HG02973 (cell line): ENCODE results near the gene HIPK4.
A peak's percentile ranks its signal among the peaks of the same experiment; 100 is the strongest.
"Not testable (repeated sequence)": the region's sequence is repeated elsewhere in the genome, so short reads cannot be mapped to it uniquely, and the experiment has no call there.

Experiments used
- ATAC-seq: cut with Tn5 transposase; IDR thresholded peaks from one replicate; pipeline ENCODE4 v1.9.1; 2021; ENCODE audit warnings: moderate library complexity; ENCODE audit not compliant: unreplicated experiment

Gene HIPK4

GRCh38 chr19:40390084-40390742 is at the start of gene HIPK4:
TSS of gene HIPK4 (minus strand) at chr19:40390181. CDS start at chr19:40389902, 279 bp downstream.
- no peak for ATAC-seq

DNA sequence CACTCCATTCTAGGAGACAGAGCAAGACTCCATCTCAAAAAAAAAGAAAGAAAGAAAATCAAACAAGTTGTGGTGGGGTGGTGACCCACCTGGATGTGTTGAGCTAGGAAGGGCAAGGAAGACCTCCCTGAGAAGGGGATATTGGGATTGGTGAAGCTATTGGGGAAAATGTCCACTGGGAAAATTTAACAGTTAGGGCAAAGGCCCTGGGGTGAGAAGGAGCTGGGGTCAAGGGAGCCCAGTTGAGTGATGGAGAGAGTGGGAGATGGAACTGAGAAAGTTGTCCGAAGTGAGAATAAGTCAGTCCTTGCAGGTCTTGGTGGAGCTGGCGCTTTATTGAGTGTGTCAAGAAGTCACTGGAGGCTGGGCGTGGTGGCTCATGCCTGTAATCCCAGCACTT is 48.3 kb upstream of the HIPK4 start:
- ATAC-seq, result no peak

GRCh38 chr19:40433391-40434216 is 43.6 kb upstream of the HIPK4 start:
- no peak for ATAC-seq

DNA sequence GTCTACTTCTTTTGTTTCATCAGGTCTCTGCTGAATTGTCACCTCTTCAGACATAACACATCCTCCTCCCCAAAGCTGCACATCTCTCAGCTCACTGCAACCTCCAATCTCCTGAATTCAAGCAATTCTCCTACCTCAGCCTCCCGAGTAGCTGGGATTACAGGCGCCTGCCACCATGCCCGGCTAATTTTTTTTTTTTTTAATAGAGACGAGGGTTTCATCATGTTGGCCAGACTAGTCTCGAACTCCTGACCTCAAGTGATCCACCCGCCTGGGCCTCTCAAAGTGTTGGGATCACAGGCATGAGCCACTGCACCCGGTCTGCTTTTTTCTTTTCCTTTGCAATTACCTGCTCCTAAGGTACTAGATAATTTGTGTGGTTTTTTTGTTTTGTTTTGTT is 42.8 kb upstream of the HIPK4 start:
- not testable (repeated sequence) for ATAC-seq

DNA sequence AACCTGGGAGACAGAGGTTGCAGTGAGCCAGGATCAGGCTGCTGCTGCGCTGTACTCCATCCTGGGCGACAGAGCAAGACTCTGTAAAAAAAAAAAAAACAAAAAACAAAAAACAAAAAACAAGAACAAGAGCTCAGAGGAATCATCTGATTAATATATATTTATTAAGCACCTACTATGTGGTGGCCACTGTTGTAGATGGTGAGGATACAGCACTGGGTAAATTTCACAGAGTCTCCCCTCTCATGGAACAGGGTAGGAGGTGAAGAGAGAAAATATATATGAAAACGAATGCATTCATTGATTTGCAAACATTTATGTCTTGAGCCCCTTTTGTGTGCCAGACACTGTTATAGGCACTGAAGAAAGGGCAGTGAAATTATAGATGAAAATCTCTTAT is 41.7 kb upstream of the HIPK4 start:
- no peak for ATAC-seq

GRCh38 chr19:40430242-40430641 is 40.3 kb upstream of the HIPK4 start:
- not testable (repeated sequence) for ATAC-seq

- ATAC-seq, result not testable (repeated sequence)
These were observed 38.2 kb upstream of the HIPK4 start for GRCh38 chr19:40428197-40428596.

DNA sequence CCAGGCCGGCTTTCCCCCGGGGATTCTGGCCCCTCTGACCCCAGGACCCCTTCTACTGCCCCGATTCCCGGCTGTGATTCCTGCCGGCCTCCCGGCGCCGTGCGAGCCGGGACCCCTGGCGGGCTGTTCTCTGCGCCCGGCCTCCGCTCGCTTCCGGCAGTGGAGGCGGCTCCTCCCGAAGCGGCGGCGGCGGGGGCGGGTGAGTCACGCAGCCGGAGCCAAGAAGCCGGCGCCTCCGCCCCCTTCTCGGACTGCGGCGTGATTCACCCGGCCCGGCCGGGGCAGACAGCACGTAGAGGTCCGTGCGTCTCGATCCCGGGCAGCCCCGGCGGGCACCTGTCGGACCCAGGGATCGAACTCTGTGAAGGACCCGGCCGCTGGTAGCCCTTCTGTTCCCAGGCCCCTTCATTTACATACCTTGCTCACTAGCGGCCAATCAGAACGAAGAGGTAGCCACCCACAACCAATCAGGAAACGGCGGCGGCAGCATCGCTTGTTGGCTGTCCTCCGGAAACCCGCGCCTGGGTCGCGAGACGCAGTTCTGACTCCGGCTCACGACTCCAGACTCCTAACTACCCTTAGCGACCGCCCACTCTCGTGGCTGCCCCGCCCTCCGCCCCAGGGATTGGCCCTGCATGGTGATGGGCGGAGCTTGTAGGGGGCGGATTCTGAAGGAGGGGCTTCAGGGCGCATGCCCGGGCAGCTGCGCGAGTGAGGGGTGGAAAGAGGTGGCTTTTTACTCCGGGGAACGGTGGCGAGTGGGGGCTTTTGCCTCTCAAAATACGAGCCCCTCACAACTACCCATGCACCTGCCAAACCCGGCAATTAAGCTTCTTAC is 35.7 kb upstream of the HIPK4 start, which contains the start of gene SERTAD1:
TSS of gene SERTAD1 (minus strand) at position 543 of the 838 bp plus-strand sequence. CDS start 2,446 bp downstream, outside the sequence.
- peak; percentile 84 for ATAC-seq

- no peak for ATAC-seq
These were observed 34.9 kb upstream of the HIPK4 start for GRCh38 chr19:40424637-40425449.

DNA sequence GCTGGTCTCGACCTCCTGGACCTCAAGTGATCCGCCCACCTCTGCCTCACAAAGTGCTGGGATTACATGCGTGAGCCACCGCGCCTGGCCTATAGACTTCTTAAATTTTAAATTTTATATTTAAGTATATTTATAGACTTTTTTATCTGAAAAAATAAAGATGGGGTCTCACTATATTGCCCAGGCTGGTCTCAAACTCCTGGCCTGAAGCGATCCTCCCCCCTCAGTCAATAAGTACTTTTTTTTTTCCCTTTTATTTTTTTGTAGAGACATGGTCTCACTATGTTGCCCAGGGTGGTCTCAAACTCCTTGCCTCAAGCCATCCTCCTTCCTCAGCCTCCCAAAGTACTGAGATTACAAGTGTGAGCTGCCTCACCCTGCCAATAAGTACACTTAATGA is 34.0 kb upstream of the HIPK4 start:
- ATAC-seq, result no peak

GRCh38 chr19:40422748-40423566 is 33.0 kb upstream of the HIPK4 start:
- no peak for ATAC-seq

- no peak for ATAC-seq
These were observed 32.2 kb upstream of the HIPK4 start for GRCh38 chr19:40421993-40422747.

DNA sequence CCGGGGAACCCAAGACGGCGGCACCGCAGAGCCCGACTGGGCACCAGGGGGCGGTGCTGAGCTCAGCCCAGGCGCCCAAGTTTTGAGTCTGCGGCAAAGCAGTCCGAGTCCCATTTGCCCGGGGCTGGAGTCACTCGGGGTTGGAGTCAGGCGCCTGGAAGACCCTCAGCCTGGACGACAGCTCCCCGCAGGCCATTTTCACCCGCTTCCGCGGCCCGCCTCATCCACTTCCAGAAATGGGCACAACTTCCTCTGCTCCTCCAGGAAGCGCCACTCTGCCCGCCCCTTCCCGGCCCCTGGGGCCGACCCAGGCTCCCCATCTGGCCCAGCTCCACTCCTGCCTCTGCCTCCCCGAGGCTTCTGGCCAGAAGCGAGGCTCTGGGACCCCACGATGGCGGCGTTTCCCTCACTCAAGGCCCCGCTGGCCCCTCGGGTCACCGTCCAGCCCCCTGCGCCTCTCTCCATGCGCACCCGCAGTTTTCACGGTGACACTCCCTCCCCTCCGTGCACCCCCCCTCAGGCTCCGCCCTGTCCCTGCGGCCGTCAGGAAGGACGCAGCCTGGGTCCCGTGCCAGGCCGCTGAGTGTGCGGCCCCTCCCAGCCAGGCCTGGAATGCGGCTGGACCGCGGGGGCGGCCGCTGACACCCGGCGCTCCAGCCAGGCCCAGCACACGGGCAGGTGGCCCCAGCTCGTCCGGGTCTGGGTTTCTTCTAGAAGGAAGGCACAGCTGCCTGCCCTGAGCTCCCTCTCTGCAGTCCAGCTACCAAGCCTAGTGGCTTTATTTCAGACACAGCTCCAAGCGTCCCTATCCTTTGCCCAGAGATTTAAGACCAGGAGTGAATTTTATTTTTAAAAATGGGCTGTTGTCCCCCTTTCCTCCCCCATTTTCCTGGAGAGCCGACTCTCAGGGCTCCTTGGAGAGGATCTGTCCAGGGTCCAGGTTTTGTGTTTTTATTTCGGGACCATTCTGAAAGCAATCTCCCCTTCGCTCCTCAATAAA is 31.1 kb upstream of the HIPK4 start:
- peak; percentile 33 for ATAC-seq

- ATAC-seq, result no peak
These were observed 30.4 kb upstream of the HIPK4 start for GRCh38 chr19:40420451-40420765.

DNA sequence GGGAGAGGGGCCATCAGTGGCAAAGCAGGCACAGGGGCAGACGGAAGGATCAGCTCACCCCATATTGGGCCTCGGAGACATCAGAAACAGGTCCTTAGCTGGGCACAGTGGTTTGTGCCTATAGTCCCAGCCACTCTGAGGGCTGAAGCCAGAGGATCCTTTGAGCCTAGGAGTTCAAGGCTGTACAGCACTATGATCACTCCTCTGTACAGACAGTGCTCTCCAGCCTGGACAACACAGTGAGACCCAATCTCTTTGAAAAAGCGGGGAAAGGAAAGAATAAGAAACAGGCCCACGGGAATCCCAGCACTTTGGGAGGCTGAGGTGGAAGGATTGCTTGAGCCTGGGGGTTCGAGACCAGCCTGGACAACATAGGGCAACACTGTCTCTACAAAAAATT is 29.8 kb upstream of the HIPK4 start:
- no peak for ATAC-seq

GRCh38 chr19:40419066-40419612 is 29.2 kb upstream of the HIPK4 start:
- no peak for ATAC-seq

- no peak for ATAC-seq
These were observed 28.1 kb upstream of the HIPK4 start for GRCh38 chr19:40418040-40418439.

GRCh38 chr19:40417643-40417981 is 27.6 kb upstream of the HIPK4 start:
- no peak for ATAC-seq
